ENCODE results near the gene C19orf67. TPM values are rescaled to one million over a fixed set of nuclear protein-coding genes. Genes with fewer than 3 reads are reported as not detected.

C19orf67 gene
- total RNA-seq, 1 donor from 2014 or later = not detected

- peaks cover 4% of the 10 kb centered on the region for H3K36me3 Mint-ChIP-seq (ENCODE audit: low read depth, unreplicated experiment)
- no peaks in the 10 kb centered on the region for H3K79me2 ChIP-seq (ENCODE audit: insufficient read depth, low read length)
- H3K4me1 Mint-ChIP-seq (ENCODE audit: low read depth, unreplicated experiment) = peaks cover 8% of the 10 kb centered on the region
- H3K4me1 ChIP-seq (ENCODE audit: insufficient read depth, low read length) = peaks cover 19% of the 10 kb centered on the region
- FAIRE-seq = no peak
- peak overlapping the region; percentile 59 for H3K4me3 ChIP-seq (ENCODE audit: insufficient read depth, low read depth, low read length)
- H3K9ac ChIP-seq (ENCODE audit: low read length) = peak overlapping the region; percentile 65
- no peaks in the 10 kb centered on the region for H3K9me3 ChIP-seq (ENCODE audit: insufficient read depth, low read depth, low read length)
- H3K27me3 Mint-ChIP-seq (ENCODE audit: low read depth, unreplicated experiment) = peaks cover 8% of the 10 kb centered on the region
- H3K4me2 ChIP-seq (ENCODE audit: low read length) = peak overlapping the region; percentile 94
- no peak for DNase-seq (ENCODE audit: low read depth)
- H3K4me3 Mint-ChIP-seq (ENCODE audit: unreplicated experiment) = peak overlapping the region; percentile 90
- no peaks in the 10 kb centered on the region for H4K20me1 ChIP-seq (ENCODE audit: insufficient read depth, low read length)
- no peak overlapping the region for H3K27ac Mint-ChIP-seq (ENCODE audit: unreplicated experiment)
- TF ChIP-seq EZH2 (IDR thresholded peaks at IDR 0.05; ENCODE audit: insufficient read depth, low read length) (no peak), CTCF (IDR thresholded peaks at IDR 0.05; ENCODE audit: insufficient read depth, low read depth, low read length) (no peak)
- H3K27ac ChIP-seq (ENCODE audit: low read depth, low read length) = no peak overlapping the region
- H3K27me3 ChIP-seq (ENCODE audit: insufficient read depth, low read length) = no peaks in the 10 kb centered on the region
- H3K9me3 Mint-ChIP-seq (ENCODE audit: unreplicated experiment) = peaks cover 1% of the 10 kb centered on the region
- H2AFZ ChIP-seq (ENCODE audit: low read depth, low read length) = peak overlapping the region; percentile 82
- no peaks in the 10 kb centered on the region for H3K36me3 ChIP-seq (ENCODE audit: insufficient read depth, low read length)
These were observed 11.4 kb downstream of the C19orf67 start for GRCh38 chr19:14073925-14074838.

GRCh38 chr19:14073261-14073924 lies 12.2 kb downstream of the C19orf67 start:
- H3K27ac ChIP-seq (ENCODE audit: low read depth, low read length) = no peak overlapping the region
- no peak overlapping the region for H3K27ac Mint-ChIP-seq (ENCODE audit: unreplicated experiment)
- no peak for FAIRE-seq

More at GRCh38 chr19:14073261-14073924, 12.2 kb downstream of the C19orf67 start:
- peak overlapping the region; percentile 82 for H2AFZ ChIP-seq (ENCODE audit: low read depth, low read length)
- H3K27me3 ChIP-seq (ENCODE audit: insufficient read depth, low read length) = no peaks in the 10 kb centered on the region
- no peaks in the 10 kb centered on the region for H3K9me3 ChIP-seq (ENCODE audit: insufficient read depth, low read depth, low read length)
- H3K79me2 ChIP-seq (ENCODE audit: insufficient read depth, low read length) = no peaks in the 10 kb centered on the region
- H3K4me1 Mint-ChIP-seq (ENCODE audit: low read depth, unreplicated experiment) = peaks cover 8% of the 10 kb centered on the region
- H3K4me3 ChIP-seq (ENCODE audit: insufficient read depth, low read depth, low read length) = peak overlapping the region; percentile 59
- H3K4me3 Mint-ChIP-seq (ENCODE audit: unreplicated experiment) = peak overlapping the region; percentile 90
- DNase-seq (ENCODE audit: low read depth) = peak; percentile 77
- peak overlapping the region; percentile 65 for H3K9ac ChIP-seq (ENCODE audit: low read length)
- H3K36me3 Mint-ChIP-seq (ENCODE audit: low read depth, unreplicated experiment) = peaks cover 4% of the 10 kb centered on the region
- no peaks in the 10 kb centered on the region for H4K20me1 ChIP-seq (ENCODE audit: insufficient read depth, low read length)
- peaks cover 1% of the 10 kb centered on the region for H3K9me3 Mint-ChIP-seq (ENCODE audit: unreplicated experiment)
- H3K4me2 ChIP-seq (ENCODE audit: low read length) = peak overlapping the region; percentile 94
- H3K4me1 ChIP-seq (ENCODE audit: insufficient read depth, low read length) = peaks cover 19% of the 10 kb centered on the region
- H3K27me3 Mint-ChIP-seq (ENCODE audit: low read depth, unreplicated experiment) = peaks cover 8% of the 10 kb centered on the region
- TF ChIP-seq EZH2 (IDR thresholded peaks at IDR 0.05; ENCODE audit: insufficient read depth, low read length) = no peak
- peak; percentile 23 for TF ChIP-seq CTCF (IDR thresholded peaks at IDR 0.05; ENCODE audit: insufficient read depth, low read depth, low read length)
- no peaks in the 10 kb centered on the region for H3K36me3 ChIP-seq (ENCODE audit: insufficient read depth, low read length)
